ENCODE measurements around the gene CEP126. TPM values are rescaled to one million over a fixed set of nuclear protein-coding genes. Genes with fewer than 3 reads are reported as not detected.

CEP126 gene
- total RNA-seq, 1 experiment from 2014 or later, result 2.0 TPM

DNA sequence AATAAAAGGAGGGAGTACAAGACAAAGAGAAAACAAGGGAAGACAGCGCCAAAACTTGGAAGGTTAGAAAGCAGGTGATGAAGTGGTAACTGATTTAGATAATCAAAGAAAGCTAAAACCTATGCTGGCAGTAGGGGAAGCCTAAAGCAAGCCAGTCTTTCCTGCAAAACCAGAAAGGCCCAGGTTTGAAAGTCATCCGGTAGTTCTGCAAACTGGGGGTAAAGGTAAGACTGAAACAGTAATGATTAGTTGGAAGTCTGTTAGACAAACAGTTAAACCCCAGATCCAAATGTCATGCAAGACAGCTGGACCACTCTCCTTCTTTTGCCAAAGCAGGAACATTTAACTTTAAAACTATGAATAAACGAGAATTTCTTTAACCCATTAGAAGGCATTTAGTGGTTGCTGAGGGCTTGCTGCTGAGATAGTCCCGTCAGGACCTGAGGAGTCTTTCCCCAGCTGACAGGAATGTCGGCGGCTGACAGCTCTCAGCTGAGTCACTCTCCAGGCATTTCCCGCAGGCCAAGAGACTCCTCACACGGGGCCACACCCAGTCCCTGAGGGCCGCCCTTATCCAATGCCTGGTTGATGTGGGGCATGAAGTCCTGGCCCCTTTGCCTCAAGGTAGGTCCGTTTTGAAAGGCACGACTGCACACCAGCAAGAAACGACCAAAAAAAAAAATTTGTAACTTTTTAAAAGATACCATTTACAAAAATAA is 96.1 kb downstream of the CEP126 start:
- no peaks in the 10 kb centered on the region for H3K9me2 ChIP-seq (ENCODE audit: insufficient read depth)
- no peak overlapping the region for H3K27ac ChIP-seq (ENCODE audit: low read depth, low read length)
- H3K9ac ChIP-seq (ENCODE audit: low read length), result no peak overlapping the region
- ChIA-PET RAD21 (ENCODE audit: low non-redundant PET in 1 of 2, low total read pairs in 2 of 2, uncharacterized antibody in 2 of 2, unreplicated experiment in 2 of 2) (no interaction called here), CTCF (interaction anchor here (1.0 to 7.4 kb wide), 2 partner anchors 148 to 258 kb away, joined by 4 to 195 read pairs; no protein-coding TSS in a partner anchor), POLR2A (no interaction called here)
- peak overlapping the region; percentile 85 for H2AFZ ChIP-seq (ENCODE audit: low read depth, low read length, poor library complexity, severe bottlenecking)
- H3K9me3 ChIP-seq (ENCODE audit: control insufficient read depth in 1 of 2, insufficient read depth in 1 of 2, low read depth in 1 of 2, low read length in 2 of 2), result no peaks in the 10 kb centered on the region
- no peaks in the 10 kb centered on the region for H3K79me2 ChIP-seq (ENCODE audit: insufficient read depth, low read length)
- peak; percentile 73 for DNase-seq (ENCODE audit: low read depth, low spot score)
- H3K27me3 ChIP-seq (ENCODE audit: insufficient read depth, low read length), result no peaks in the 10 kb centered on the region
- H3K4me2 ChIP-seq (ENCODE audit: low read length), result peak overlapping the region; percentile 58
- no peaks in the 10 kb centered on the region for H4K20me1 ChIP-seq (ENCODE audit: insufficient read depth)
- BruUV-seq (replicated peaks), result no TSS peak
- TF ChIP-seq EZH2phosphoT487 (IDR thresholded peaks at IDR 0.05; ENCODE audit: borderline replicate concordance), result no peak
- 0 out of 2 replicates have a peak, but pooled peaks have one; percentile 2 for TF ChIP-seq RAD21 (IDR thresholded peaks at IDR 0.05; ENCODE audit: low read depth)
- peak; percentile 70 for TF ChIP-seq SP1 (IDR thresholded peaks at IDR 0.05; ENCODE audit: low read depth)
- TF ChIP-seq, protein P1, sequence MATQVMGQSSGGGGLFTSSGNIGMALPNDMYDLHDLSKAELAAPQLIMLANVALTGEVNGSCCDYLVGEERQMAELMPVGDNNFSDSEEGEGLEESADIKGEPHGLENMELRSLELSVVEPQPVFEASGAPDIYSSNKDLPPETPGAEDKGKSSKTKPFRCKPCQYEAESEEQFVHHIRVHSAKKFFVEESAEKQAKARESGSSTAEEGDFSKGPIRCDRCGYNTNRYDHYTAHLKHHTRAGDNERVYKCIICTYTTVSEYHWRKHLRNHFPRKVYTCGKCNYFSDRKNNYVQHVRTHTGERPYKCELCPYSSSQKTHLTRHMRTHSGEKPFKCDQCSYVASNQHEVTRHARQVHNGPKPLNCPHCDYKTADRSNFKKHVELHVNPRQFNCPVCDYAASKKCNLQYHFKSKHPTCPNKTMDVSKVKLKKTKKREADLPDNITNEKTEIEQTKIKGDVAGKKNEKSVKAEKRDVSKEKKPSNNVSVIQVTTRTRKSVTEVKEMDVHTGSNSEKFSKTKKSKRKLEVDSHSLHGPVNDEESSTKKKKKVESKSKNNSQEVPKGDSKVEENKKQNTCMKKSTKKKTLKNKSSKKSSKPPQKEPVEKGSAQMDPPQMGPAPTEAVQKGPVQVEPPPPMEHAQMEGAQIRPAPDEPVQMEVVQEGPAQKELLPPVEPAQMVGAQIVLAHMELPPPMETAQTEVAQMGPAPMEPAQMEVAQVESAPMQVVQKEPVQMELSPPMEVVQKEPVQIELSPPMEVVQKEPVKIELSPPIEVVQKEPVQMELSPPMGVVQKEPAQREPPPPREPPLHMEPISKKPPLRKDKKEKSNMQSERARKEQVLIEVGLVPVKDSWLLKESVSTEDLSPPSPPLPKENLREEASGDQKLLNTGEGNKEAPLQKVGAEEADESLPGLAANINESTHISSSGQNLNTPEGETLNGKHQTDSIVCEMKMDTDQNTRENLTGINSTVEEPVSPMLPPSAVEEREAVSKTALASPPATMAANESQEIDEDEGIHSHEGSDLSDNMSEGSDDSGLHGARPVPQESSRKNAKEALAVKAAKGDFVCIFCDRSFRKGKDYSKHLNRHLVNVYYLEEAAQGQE (IDR thresholded peaks at IDR 0.05; ENCODE audit: low read depth), result no peak
- peak; percentile 94 for TF ChIP-seq SIN3A (IDR thresholded peaks at IDR 0.05; ENCODE audit: low read depth)
- no peak for TF ChIP-seq YY1 (IDR thresholded peaks at IDR 0.05; ENCODE audit: extremely low read depth, insufficient replicate concordance, low read depth, low read length)
- TF ChIP-seq EGR1 (IDR thresholded peaks at IDR 0.05; ENCODE audit: low read depth), result no peak
- TF ChIP-seq FOSL1 (IDR thresholded peaks at IDR 0.05; ENCODE audit: low read depth), result peak; percentile 90
- peak; percentile 89 for TF ChIP-seq JUND (IDR thresholded peaks at IDR 0.05)
- peak; percentile 62 for TF ChIP-seq TCF7L2 (IDR thresholded peaks at IDR 0.05; ENCODE audit: borderline replicate concordance, extremely low read depth, insufficient read depth, insufficient read length)
- TF ChIP-seq, protein P2, sequence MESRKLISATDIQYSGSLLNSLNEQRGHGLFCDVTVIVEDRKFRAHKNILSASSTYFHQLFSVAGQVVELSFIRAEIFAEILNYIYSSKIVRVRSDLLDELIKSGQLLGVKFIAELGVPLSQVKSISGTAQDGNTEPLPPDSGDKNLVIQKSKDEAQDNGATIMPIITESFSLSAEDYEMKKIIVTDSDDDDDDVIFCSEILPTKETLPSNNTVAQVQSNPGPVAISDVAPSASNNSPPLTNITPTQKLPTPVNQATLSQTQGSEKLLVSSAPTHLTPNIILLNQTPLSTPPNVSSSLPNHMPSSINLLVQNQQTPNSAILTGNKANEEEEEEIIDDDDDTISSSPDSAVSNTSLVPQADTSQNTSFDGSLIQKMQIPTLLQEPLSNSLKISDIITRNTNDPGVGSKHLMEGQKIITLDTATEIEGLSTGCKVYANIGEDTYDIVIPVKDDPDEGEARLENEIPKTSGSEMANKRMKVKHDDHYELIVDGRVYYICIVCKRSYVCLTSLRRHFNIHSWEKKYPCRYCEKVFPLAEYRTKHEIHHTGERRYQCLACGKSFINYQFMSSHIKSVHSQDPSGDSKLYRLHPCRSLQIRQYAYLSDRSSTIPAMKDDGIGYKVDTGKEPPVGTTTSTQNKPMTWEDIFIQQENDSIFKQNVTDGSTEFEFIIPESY (IDR thresholded peaks at IDR 0.05; ENCODE audit: extremely low read depth, insufficient replicate concordance, low read length), result peak; percentile 51
- 0 out of 2 replicates have a peak, but pooled peaks have one; percentile 36 for TF ChIP-seq CBX3 (IDR thresholded peaks at IDR 0.05; ENCODE audit: low read depth)
- TF ChIP-seq POLR2AphosphoS5 (IDR thresholded peaks at IDR 0.05; ENCODE audit: low read depth, low read length), result peak; percentile 47; the same call in 1 of the 2 replicates
- TF ChIP-seq, protein P3, sequence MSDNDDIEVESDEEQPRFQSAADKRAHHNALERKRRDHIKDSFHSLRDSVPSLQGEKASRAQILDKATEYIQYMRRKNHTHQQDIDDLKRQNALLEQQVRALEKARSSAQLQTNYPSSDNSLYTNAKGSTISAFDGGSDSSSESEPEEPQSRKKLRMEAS (IDR thresholded peaks at IDR 0.05), result peak; percentile 65
- TF ChIP-seq, protein P4, sequence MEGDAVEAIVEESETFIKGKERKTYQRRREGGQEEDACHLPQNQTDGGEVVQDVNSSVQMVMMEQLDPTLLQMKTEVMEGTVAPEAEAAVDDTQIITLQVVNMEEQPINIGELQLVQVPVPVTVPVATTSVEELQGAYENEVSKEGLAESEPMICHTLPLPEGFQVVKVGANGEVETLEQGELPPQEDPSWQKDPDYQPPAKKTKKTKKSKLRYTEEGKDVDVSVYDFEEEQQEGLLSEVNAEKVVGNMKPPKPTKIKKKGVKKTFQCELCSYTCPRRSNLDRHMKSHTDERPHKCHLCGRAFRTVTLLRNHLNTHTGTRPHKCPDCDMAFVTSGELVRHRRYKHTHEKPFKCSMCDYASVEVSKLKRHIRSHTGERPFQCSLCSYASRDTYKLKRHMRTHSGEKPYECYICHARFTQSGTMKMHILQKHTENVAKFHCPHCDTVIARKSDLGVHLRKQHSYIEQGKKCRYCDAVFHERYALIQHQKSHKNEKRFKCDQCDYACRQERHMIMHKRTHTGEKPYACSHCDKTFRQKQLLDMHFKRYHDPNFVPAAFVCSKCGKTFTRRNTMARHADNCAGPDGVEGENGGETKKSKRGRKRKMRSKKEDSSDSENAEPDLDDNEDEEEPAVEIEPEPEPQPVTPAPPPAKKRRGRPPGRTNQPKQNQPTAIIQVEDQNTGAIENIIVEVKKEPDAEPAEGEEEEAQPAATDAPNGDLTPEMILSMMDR (IDR thresholded peaks at IDR 0.05 in 2 of 3, conservative IDR thresholded peaks at IDR 0.05 in 1 of 3; ENCODE audit: borderline replicate concordance in 1 of 3, insufficient read depth in 1 of 3, low read depth in 2 of 3, low read length in 2 of 3), result no peak
- peak; percentile 96 for ATAC-seq
- 0 out of 4 replicates have a peak overlapping the region, but pooled peaks of 1 of the 2 experiments have one; percentile 3 for H3K4me3 ChIP-seq (replicated peaks in 1 of 2; ENCODE audit: low read depth in 1 of 2, low read length in 2 of 2)
- peaks cover 20 to 31% of the 10 kb centered on the region in 2 experiments for H3K4me1 ChIP-seq (ENCODE audit: control insufficient read depth in 1 of 2, insufficient read depth in 2 of 2, low read length in 2 of 2)
- intact Hi-C loops (cut with micrococcal nuclease), result loop anchor here (5.0 to 10.0 kb wide), 3 partner anchors 101 to 484 kb away; partner anchors contain the start of gene YAP1
- no peaks in the 10 kb centered on the region for H3K36me3 ChIP-seq (ENCODE audit: control insufficient read depth in 1 of 2, insufficient read depth in 2 of 2, low read length in 2 of 2)
